Activated naive CD8-positive, alpha-beta T cell treated with anti-CD3 and anti-CD28 coated beads, Interleukin-2, amount 50 U/mL, for 24 hours (primary cell): ENCODE results near the gene UBE2Z.
"Not testable (repeated sequence)": the region's sequence is repeated elsewhere in the genome, so short reads cannot be mapped to it uniquely, and the experiment has no call there.

Source experiments
- ATAC-seq: fragments of 150-1000 bp; cut with Tn5 transposase; one replicate; pipeline ENCODE4 v1.10.0; 2021
- DNase-seq: peaks from one replicate; pipeline ENCODE4 v3.0.0; 2021
- H3K27ac Mint-ChIP-seq: one replicate; pipeline ENCODE4 v1.8.0; 2021; ENCODE audit warnings: mild to moderate bottlenecking, mixed read lengths
- H3K27me3 Mint-ChIP-seq: one replicate; pipeline ENCODE4 v1.8.0; 2021; ENCODE audit warnings: mixed read lengths
- H3K36me3 Mint-ChIP-seq: one replicate; pipeline ENCODE4 v1.8.0; 2021; ENCODE audit warnings: low read depth, mixed read lengths
- H3K4me1 Mint-ChIP-seq: one replicate; pipeline ENCODE4 v1.8.0; 2021; ENCODE audit warnings: mixed read lengths
- H3K4me3 Mint-ChIP-seq: one replicate; pipeline ENCODE4 v1.8.0; 2021; ENCODE audit warnings: mild to moderate bottlenecking, moderate library complexity, mixed read lengths
- H3K9me3 Mint-ChIP-seq: one replicate; pipeline ENCODE4 v1.8.0; 2021; ENCODE audit warnings: mixed read lengths

UBE2Z gene

DNA sequence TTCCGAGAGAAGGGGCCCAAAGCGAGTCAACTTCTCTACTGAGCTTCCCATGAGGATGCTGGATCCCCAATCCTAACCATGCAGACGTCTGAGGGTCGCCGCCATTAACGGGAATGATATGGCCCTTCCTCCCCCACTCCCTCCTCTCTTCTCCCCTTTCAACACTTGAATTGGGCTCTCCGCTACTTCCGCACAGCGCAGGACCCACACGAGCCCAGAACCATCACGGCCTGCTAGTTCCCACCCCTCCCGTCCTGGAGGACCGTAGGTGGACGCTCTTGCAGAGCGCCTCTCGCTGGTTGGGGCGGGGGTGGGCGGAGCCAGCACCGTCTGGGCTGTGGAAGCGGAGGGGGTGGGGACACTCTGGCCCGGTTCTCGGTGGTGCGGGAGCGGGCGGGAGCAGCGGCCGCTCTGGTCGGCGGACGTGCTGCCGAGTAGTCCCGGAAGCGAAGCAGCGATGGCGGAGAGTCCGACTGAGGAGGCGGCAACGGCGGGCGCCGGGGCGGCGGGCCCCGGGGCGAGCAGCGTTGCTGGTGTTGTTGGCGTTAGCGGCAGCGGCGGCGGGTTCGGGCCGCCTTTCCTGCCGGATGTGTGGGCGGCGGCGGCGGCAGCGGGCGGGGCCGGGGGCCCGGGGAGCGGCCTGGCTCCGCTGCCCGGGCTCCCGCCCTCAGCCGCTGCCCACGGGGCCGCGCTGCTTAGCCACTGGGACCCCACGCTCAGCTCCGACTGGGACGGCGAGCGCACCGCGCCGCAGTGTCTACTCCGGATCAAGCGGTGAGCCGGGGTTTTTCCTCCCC, at the start of gene UBE2Z:
TSS of gene UBE2Z (plus strand) at position 361 of the 797 bp plus-strand sequence. CDS start at position 458, 97 bp downstream.
- Mint-ChIP-seq H3K4me1 (peaks cover 48% of the 10 kb centered on the region), H3K27ac (peak within 1 kb of the TSS; percentile 96), H3K4me3 (peak within 1 kb of the TSS; percentile 98), H3K27me3 (no peaks in the 10 kb centered on the region), H3K9me3 (no peaks in the 10 kb centered on the region), H3K36me3 (peaks cover 35% of the 10 kb centered on the region)
- DNase-seq (peak; percentile 88), ATAC-seq (peak; percentile 90)

DNA sequence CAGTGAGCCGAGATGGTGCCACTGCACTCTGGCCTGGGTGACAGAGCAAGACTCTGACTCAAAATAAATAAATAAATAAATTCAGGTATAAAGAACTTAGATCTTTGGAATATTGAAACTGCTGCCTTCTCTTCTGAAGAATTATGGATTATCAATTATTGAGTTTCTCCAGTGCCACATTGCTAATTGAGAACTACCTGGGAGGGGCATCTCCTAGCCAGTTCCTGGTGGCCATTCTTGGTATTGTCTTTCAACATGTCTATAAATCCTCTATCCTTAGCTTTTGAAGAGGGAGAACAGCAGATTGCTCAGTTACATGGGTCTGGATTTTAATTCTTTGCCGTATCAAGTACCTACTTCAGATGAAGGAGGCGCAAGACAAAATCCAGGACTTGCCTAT, 48.2 kb upstream of the UBE2Z start:
- Mint-ChIP-seq H3K4me1 (peaks cover 7% of the 10 kb centered on the region), H3K9me3 (no peaks in the 10 kb centered on the region), H3K27ac (no peak overlapping the region), H3K36me3 (peaks cover 47% of the 10 kb centered on the region), H3K4me3 (no peak overlapping the region), H3K27me3 (no peaks in the 10 kb centered on the region)
- DNase-seq (no peak), ATAC-seq (no peak)

DNA sequence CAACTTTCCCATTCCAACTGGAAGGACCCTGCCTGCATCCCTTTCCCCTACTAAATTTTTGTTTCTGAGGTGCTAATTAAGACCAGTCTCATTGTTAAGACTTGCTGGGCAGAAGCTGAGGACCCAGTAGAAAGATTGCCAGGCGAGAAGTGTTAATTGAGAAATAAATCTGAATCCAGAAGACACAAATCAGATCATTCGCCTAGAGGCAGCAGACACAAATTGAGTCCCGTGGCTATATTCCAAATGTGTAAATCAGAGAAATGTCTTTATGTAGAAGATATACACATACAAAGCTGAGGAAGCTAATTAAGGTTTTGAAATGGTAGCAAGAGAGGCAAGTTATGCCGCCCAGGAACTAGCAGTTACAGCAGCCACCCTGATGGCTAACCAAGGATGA, 47.8 kb upstream of the UBE2Z start:
- no peak for DNase-seq
- peaks cover 7% of the 10 kb centered on the region for H3K4me1 Mint-ChIP-seq

DNA sequence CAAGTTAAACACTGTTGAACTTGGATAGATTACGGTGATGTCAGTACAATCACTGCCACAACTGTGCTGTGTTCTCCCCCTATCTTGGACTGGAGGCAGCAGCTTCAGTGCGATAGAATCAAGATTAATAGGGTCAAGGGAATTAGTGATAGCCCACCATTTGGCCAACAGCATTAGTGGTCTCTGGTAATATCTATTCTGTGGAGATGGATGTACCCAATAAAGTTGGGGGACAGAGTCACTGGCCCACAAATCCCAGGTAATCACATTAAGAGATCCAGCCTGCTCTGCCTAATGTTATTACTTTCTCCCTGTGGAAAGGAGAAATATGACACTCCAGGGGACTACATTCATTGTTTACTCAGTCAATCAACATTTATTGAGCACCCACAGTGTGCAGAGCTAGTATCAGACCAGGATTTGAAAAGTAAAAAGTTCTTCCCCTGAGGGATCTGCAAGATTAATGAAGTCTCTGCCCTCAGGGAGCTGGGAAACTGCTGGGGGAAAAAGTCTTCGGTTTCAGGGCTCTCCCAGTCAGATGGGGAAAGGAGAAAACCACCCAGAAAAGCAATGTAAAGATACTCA, 39.2 kb upstream of the UBE2Z start:
- no peak for ATAC-seq
- Mint-ChIP-seq H3K27ac (no peak overlapping the region), H3K4me1 (no peaks in the 10 kb centered on the region), H3K36me3 (peaks cover 15% of the 10 kb centered on the region), H3K9me3 (no peaks in the 10 kb centered on the region), H3K4me3 (no peak overlapping the region), H3K27me3 (no peaks in the 10 kb centered on the region)
- no peak for DNase-seq

More for the DNA sequence above, 47.8 kb upstream of the UBE2Z start:
- no peak overlapping the region for H3K27ac Mint-ChIP-seq
- H3K9me3 Mint-ChIP-seq = no peaks in the 10 kb centered on the region
- no peak overlapping the region for H3K4me3 Mint-ChIP-seq
- ATAC-seq = no peak
- no peaks in the 10 kb centered on the region for H3K27me3 Mint-ChIP-seq
- H3K36me3 Mint-ChIP-seq = peaks cover 46% of the 10 kb centered on the region

DNA sequence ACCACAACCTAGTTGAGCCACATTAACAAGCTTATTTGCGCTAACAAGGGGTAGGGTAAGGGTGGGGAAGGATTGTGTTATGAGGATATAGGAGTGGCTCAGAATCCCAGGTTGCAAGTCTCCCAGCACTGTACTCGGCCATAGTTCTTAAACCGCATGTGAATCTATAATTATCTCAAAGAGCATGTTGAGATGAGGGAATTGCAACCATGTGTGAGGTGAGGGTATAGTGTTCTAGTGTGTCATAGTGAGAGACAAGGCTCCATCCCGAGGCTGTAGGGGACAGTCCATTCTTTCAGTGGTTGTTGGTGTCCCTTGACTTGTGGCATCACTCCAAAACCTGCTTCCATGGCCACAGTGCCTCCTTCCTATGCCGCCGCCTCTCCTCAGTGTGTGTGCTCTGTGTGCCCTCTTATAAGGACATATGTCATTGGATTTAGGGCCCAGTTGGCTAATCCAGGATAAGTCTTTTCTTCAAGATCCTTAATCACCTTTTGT, 38.3 kb upstream of the UBE2Z start:
- DNase-seq = no peak
- ATAC-seq = no peak
- no peaks in the 10 kb centered on the region for H3K27me3 Mint-ChIP-seq
- H3K36me3 Mint-ChIP-seq = peaks cover 7% of the 10 kb centered on the region
- no peaks in the 10 kb centered on the region for H3K4me1 Mint-ChIP-seq
- H3K4me3 Mint-ChIP-seq = no peak overlapping the region
- H3K9me3 Mint-ChIP-seq = no peaks in the 10 kb centered on the region
- H3K27ac Mint-ChIP-seq = no peak overlapping the region

DNA sequence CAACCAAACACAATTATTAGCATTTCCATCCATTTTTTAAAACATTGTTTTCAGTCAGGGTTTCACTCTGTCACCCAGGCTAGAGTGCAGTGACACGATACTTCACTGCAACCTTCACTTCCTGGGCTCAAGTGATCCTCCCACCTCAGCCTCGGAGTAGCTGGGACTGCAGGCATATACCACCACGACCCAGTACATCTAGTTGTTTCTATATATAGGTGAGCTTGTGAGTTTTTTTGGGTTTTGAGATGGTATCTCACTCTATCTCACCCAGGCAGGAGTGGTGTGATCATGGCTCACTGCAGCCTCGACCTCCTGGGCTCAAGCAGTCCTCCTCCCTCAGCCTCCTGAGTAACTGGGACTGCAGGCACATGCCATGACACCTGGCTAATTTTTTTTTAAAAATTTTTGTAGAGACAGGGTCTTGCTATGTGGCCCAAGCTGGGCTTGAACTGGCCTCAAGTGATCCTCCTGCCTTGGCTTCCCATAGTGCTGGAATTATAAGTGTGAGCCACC, 37.1 kb upstream of the UBE2Z start:
- ATAC-seq = no peak
- H3K4me3 Mint-ChIP-seq = no peak overlapping the region

DNA sequence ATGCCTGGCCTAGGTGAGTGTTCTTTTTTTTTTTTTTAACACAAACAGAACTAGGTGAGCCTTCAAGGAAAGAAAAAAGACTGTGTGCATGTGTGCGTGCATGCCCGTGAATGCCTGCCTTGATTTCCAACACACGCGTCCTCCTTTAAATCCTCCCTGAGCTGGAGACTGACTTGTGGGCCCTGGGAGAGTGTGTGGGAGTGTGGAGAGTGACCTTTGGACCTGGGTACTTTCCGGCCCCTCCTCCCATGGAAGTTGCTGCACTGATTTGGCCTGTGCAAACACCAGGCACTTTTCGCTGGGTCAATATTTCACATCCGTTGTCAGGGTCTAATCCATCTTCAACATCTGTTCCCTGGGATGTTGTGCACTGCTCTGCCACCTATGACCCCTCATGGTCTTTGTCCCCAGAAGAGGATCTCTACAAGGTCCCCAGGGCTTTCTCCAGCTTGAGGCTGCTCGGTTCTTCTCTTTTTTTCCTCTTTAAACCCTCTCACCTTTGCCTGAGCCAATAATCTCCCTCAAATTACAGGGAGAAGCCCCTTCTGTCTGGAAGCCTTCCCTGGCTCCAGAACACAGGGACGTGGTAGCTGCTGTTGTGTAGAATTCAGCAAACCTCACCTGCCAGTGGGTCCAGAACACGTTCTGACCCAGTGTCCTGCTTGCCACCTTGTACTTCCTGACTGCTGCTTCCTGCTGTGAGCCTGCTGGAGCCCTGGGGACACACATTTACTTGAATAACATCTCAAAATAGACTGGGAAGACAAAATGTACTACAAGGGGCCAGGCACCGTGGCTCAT, 36.5 kb upstream of the UBE2Z start:
- DNase-seq = no peak
- Mint-ChIP-seq H3K27me3 (no peaks in the 10 kb centered on the region), H3K4me1 (no peaks in the 10 kb centered on the region), H3K4me3 (no peak overlapping the region), H3K27ac (no peak overlapping the region), H3K36me3 (no peaks in the 10 kb centered on the region), H3K9me3 (no peaks in the 10 kb centered on the region)
- no peak for ATAC-seq

More for the DNA sequence above, 37.1 kb upstream of the UBE2Z start:
- Mint-ChIP-seq H3K27ac (no peak overlapping the region), H3K9me3 (no peaks in the 10 kb centered on the region), H3K27me3 (no peaks in the 10 kb centered on the region), H3K36me3 (peaks cover 3% of the 10 kb centered on the region), H3K4me1 (no peaks in the 10 kb centered on the region)
- no peak for DNase-seq

DNA sequence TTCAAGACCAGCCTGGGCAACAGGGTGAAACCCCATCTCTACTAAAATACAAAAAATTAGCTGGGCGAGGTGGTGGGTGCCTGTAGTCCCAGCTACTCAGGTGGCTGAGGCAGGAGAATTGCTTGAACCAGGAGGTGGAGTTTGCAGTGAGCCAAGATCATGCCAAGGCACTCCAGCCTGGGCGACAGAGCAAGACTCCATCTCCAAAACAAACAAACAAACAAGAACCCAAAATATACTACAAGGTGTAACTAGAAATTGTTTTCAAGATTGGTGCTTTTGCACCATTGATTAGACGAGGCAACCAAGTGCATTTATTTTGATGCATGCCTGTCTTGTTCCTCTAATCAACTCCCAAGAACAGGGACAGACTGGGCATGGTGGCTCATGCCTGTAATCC, 35.8 kb upstream of the UBE2Z start:
- ATAC-seq, DNase-seq, H3K36me3 Mint-ChIP-seq, H3K27ac Mint-ChIP-seq, H3K4me3 Mint-ChIP-seq, H3K9me3 Mint-ChIP-seq, H3K27me3 Mint-ChIP-seq, H3K4me1 Mint-ChIP-seq: not testable (repeated sequence)

DNA sequence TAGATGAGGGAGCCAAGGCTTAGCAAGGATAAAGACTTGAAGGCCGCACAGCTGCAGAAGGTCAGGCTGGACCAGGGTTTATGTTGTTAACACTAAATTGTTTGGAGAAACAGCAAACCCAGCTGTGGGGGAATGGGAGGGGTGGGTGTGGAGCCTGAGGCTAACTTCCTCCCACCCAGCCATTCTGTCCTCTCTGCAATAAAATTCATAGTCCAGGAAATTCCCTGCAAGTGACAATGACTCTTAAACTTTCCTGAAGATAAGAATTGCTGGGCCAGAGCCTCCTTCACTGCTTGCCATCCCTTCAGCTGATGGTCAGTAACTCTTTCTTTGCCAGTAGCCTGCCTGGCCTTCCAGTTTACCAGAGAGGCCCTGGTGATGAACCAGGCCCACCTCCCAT, 35.0 kb upstream of the UBE2Z start:
- H3K4me3 Mint-ChIP-seq = no peak overlapping the region
- H3K9me3 Mint-ChIP-seq = no peaks in the 10 kb centered on the region
- DNase-seq (no peak), ATAC-seq (no peak)
- H3K4me1 Mint-ChIP-seq = no peaks in the 10 kb centered on the region
- H3K27me3 Mint-ChIP-seq = peaks cover 3% of the 10 kb centered on the region
- H3K27ac Mint-ChIP-seq = no peak overlapping the region
- no peaks in the 10 kb centered on the region for H3K36me3 Mint-ChIP-seq

DNA sequence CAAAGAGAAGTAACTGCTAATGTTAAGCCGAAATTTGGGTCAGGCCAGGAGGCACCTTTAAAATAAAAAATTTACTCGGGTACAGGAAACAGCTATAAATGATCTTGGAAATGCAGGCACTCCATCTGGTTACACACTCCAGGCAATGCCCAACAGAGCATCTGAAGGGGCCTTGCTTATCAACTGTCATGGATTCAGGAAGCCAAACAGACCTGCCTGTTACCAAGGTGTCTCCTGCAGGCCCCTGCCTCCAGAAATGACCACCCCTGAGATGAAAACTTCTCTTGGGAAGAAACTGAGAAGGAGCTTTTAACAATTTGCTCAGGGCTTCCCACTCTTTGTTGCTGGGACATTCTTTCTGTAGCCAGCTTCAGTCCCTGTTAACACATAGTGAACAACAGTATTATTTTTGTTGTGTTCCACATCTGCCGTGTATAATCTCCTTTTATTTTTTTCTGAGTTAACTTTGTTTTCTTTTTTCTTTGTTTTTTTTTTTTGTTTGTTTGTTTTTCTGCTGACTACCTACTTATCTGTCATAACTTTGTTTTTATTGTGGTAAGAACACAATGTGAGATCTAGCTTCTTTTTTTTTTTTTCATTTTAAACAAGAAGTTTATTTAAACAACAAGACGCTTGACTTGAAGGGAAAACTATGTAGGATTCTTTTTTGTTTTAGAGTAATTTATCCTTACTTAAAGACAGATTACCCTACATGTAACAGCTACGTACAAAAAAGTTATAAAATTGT, 34.3 kb upstream of the UBE2Z start:
- DNase-seq (no peak), ATAC-seq (no peak)
- Mint-ChIP-seq H3K36me3 (no peaks in the 10 kb centered on the region), H3K27me3 (peaks cover 3% of the 10 kb centered on the region), H3K4me1 (no peaks in the 10 kb centered on the region), H3K27ac (no peak overlapping the region), H3K4me3 (no peak overlapping the region), H3K9me3 (no peaks in the 10 kb centered on the region)

DNA sequence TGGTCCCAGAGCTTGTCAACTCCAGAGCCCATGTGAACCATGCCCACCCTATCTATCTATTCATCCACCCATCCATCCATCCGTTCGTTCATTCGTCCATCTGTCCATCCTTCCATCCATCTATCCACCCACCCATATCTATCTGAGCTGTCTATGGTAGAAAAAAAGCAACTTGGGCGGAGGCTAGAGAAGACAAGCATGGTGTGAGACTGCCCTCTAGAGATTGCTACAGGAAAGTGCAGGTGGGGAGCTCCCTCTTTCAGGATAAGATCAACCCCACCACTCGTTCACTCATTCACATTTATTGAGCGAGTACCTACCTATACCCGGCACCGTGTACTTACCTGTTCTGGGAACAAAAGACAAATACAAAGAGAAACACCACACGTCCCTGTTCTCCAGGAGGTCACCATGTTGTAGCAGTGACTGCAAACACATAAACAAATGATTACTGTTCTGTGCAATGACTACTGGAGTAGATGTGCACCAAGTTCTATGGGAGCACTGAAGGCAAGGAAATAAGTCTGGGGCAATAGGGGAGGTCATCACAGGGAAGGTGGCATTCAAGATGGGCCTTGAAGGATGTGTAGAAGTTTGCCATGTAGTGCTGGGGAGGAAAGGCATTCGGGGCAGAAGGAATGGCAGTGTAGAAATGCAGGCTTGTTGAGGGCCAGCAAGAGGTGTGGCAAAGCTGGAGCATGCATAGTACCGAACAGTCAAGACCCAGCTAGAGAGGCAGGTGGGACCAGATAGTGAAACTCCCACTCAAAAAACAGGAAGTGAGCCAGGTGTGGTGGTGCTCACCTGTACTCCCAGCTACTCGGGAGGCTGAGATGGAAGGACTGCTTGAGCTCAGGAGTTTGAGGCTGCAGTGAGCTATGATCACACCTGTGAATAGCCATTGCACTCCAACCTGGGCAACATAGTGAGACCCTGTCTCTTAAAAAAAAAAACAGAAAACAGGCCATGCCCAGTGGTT, 29.0 kb upstream of the UBE2Z start:
- Mint-ChIP-seq H3K27me3 (peaks cover 3% of the 10 kb centered on the region), H3K36me3 (no peaks in the 10 kb centered on the region), H3K27ac (no peak overlapping the region), H3K9me3 (no peaks in the 10 kb centered on the region), H3K4me1 (peaks cover 1% of the 10 kb centered on the region), H3K4me3 (no peak overlapping the region)
- DNase-seq (peak; percentile 47), ATAC-seq (peak; percentile 65)

DNA sequence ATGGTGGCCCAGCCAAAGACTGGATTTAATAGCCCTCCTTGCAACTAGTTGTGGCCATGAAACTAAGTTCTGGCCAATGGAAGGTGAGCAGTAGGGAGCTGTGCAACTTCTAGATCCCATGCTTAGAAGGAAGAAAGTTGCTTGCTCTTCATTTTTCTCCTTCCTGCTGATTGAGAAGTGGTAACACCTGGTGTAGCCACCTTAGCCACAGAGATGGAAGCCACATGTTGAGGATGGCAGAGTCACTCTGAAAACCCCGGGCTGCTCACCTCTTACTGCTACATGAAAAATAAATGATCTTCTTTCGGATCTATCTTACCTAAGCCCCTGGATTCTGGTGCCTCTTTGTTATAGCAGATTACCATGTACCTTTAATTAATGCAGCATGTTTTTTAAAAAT, 25.9 kb upstream of the UBE2Z start:
- H3K4me3 Mint-ChIP-seq = no peak overlapping the region
- ATAC-seq (no peak), DNase-seq (no peak)
- H3K9me3 Mint-ChIP-seq = no peaks in the 10 kb centered on the region
- no peak overlapping the region for H3K27ac Mint-ChIP-seq
- peaks cover 2% of the 10 kb centered on the region for H3K4me1 Mint-ChIP-seq
- H3K27me3 Mint-ChIP-seq = peaks cover 3% of the 10 kb centered on the region
- H3K36me3 Mint-ChIP-seq = no peaks in the 10 kb centered on the region

DNA sequence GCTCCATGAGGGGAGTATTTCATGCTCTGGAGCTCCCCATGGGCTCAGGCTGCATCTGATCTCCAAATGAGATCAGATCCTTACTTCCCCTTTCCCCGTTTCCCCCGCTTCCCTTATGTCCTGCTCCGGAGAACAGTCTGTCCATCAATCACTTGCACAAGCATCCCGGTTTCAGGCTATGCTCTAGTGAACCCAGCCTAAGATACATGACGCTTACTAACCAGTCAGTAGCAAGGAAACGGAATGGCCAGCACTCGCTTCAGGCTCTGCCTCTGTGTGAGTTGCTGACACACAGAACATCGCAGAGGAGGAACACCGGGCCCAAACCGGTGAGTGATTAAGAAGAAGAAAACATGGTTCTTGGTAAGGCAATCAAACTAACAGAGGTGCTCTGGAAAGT, 25.0 kb upstream of the UBE2Z start:
- no peak overlapping the region for H3K4me3 Mint-ChIP-seq
- H3K4me1 Mint-ChIP-seq = peaks cover 2% of the 10 kb centered on the region
- no peaks in the 10 kb centered on the region for H3K27me3 Mint-ChIP-seq
- H3K9me3 Mint-ChIP-seq = no peaks in the 10 kb centered on the region
- H3K36me3 Mint-ChIP-seq = no peaks in the 10 kb centered on the region
- ATAC-seq = no peak
- DNase-seq = no peak
- H3K27ac Mint-ChIP-seq = no peak overlapping the region
